Measurements from ENCODE around the gene PDZD2.
"Not testable (repeated sequence)": the region's sequence is repeated elsewhere in the genome, so short reads cannot be mapped to it uniquely, and the experiment has no call there.

Gene PDZD2

DNA sequence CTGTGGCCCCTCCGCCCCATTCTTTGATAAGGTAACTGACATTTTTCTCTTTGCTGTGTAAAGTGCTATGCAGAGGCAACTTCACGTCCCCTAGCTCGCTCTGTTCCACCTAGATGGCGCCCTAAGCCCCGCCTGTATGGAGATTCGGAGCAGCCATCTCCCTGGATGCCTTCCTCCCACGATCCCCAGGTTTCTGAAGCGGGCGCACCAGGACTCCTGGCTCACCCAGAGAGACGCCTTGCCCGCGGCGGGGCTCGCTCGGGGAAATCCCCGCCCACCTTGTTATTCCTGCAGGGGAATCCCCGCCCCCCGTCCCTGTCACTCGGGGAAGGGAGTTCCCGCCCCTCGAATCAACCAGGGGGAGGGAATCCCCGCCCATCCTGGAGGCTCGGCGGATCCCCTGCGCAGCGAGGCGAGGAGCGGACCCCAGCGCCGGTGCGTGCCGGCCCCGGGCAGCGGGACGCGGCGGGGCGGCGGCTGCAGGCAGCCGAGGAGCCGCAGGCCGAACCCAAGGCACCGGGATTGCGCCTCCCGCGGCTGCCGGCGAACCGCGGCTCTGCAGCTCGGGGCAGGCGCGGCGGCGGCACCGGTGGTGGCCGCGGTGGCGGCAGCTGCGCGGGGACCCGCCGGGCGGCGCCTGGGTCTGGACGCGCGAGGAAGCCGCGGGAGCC, at the start of gene PDZD2:
Gene PDZD2, plus strand, starts transcription at position 384 of the 671 bp plus-strand sequence.
- peak; percentile 92 for DNase-seq

GRCh38 chr5:31593665-31594064, 45.3 kb upstream of the PDZD2 start:
- no peak for DNase-seq

DNA sequence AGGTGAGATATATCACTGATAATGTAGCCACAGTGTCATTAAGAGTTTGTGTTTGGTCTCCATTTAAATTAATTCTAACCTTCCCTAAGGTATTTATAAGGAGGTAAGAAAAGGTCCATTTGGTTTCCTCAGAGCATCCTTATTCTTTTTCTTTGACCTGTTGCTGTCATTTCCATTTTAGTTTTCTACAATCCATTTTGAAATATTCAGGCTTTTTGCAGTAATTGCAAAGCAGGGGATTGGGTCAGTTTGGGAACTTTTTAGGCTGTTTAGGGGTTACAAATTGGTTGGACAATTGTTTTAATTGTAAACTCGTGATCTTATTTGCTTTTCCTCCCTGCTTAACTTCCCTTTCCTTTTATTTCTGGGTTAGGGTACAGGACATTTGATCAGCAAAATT, 42.6 kb upstream of the PDZD2 start:
- DNase-seq = no peak

GRCh38 chr5:31598640-31599611, 40.0 kb upstream of the PDZD2 start:
- DNase-seq = no peak

GRCh38 chr5:31602305-31602704, 36.6 kb upstream of the PDZD2 start:
- DNase-seq = not testable (repeated sequence)

GRCh38 chr5:31604240-31604639, 34.7 kb upstream of the PDZD2 start:
- DNase-seq = no peak

DNA sequence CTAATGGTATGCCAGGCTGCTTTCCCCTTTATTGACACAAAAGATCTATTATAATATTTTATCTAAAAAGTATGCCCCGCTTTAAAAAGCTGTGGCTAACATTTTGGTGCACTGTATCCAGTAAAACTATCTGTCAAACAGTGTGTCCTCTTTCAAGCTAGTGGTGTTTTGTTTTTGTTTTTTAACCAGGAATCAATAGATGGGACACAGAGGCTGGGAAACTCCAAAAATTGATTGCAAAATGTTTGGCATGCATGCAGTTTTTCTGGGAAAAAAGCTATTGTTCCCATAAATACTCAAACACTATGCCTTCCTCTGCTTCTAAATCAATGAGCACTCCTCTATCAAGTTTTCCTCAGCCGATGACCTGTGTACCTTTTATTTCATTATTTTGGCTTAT, 34.3 kb upstream of the PDZD2 start:
- DNase-seq = no peak

DNA sequence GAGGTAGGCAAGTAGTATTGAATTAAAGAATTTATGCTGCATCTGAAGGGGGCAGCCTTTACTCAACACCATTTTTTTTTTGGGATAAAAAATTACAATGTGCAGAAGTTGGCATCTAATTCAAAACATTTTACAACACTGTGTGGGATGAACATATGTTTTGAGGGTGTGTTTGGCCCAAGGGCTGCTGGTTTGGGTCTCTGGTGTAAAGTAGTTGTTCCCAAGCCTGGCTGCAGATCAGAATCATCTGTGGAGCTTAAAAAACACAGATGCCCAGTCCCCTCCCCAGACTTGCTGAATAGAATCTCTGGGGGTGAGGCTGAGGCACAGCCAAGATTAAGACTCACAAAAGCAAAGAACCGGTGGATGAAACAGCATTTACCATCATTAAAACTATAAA, 33.0 kb upstream of the PDZD2 start:
- no peak for DNase-seq

DNA sequence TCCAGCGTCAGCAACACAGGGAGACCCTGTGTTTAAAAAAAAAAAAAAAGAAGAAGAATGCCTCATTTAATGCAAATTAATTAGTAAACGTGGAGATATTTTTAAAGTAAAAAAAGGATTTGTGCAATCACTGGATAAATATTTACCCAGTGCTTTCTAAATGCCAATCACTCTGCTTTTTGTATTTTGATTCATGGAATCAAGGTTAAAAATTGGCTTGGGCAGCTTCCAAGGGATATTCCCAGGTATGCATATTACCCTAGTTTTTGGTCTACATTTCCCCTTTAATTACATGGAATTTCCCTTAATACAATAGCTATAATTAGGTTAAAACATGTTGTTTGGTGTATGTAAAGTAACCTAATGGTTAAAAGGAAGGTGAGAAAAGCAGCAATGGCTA, 31.4 kb upstream of the PDZD2 start:
- DNase-seq = no peak

- DNase-seq = no peak
Measured at GRCh38 chr5:31611002-31611401, 27.9 kb upstream of the PDZD2 start.

DNA sequence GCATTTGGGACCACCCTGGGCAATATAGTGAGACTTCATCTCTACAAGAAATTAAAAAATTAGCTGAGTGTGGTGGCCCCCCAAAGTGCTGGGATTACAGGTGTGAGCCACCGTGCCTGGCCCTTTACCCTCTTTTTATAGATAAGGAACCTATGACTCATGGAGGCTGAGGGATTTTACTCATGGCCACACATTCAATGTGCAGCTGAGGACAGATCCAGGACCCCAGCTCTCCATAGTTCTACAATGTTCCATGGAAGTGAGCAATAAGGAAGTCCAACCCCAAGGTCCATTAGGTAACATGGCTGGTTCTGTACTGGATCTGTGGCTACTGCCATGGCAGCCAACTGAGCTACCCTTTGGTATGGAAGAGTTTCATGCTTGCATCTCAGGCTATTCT, 25.3 kb upstream of the PDZD2 start:
- DNase-seq = no peak

GRCh38 chr5:31614151-31615020, 24.5 kb upstream of the PDZD2 start:
- no peak for DNase-seq

GRCh38 chr5:31617867-31618266, 21.1 kb upstream of the PDZD2 start:
- DNase-seq = no peak

DNA sequence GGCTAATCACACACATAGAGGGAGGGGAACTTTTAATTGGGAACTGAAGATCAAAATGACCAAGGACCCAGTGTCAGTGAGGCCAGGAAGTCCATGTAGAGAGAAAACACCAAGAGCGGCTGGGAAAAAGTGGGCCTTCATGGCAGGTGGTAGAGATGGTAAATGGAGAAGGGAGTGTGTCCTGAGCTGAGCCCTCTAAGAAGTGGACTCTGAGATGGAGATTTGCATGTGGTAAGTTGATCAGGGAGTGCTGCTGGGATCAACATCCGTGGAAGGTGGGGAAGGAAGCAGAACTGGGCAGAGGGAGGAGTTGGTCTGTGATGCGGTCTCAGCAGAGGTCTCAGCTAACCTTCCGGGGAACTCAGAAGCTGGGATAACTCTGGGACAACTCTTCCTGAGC, 18.9 kb upstream of the PDZD2 start:
- DNase-seq = no peak

DNA sequence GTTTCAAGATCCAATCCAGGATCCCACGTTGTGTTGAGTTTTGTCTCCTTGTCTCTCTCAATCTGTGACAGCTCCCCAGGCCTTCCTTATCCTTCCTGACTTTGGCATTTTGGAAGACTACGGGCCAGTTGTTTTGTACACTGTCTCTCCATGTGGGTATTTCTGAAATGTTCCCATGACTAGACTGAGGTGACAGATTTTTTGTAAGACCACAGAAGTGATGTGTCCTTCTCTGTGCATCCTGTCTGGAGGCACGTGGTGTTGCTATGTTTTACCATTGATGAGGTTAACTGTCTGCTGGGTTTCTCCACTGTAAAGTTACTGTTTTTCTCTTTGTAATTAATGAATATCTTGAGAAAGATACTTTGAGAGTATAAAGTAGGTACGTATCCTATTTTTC, 15.7 kb upstream of the PDZD2 start:
- no peak for DNase-seq

DNA sequence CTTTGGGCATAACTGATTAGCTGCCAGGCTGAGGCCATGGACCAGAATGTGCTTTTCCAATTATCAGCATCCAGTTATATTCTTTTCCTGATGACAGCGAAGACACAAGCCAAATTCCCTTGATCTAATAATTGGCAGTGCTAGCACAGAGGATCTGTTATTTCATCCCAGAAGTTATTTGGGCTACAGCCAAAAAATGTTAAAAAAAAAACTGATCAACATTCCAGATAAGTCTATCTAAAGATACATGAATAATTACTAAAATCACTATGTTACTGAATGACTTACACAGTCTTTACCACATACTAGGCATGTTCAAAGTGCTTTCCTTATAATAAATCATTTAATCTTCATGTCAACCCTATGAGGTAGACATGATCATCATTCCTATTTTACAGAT, 13.5 kb upstream of the PDZD2 start:
- DNase-seq = no peak

GRCh38 chr5:31626156-31626555, 12.8 kb upstream of the PDZD2 start:
- peak; percentile 7 for DNase-seq

- DNase-seq = no peak
Measured at GRCh38 chr5:31626604-31627234, 12.2 kb upstream of the PDZD2 start.

GRCh38 chr5:31630931-31631330, 8.0 kb upstream of the PDZD2 start:
- no peak for DNase-seq

GRCh38 chr5:31632460-31632859, 6.5 kb upstream of the PDZD2 start:
- DNase-seq = no peak

GRCh38 chr5:31635446-31635845, 3.5 kb upstream of the PDZD2 start:
- DNase-seq = no peak

- DNase-seq = no peak
Measured at GRCh38 chr5:31637851-31638250, 1.1 kb upstream of the PDZD2 start.

DNA sequence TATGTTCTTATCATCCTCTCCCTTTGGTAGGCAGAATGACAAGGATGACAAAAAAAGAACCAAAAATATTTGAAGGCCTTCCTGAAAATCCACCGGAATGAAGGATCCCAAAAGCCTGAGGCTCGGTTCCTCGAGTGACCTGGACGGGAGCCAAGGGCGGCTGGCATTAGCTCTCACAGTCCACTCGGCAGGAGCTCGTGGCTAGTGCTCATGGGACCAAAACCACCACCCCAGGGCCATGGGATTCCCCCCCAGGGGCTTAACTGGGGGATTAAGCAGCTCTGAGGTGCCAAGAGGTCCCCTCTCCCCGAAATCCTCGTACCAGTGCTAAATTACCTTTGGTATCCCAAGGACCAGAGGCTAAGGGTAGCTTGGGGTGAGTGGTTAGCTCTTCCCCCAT, 586 bp upstream of the PDZD2 start:
- no peak for DNase-seq
